CD8-positive, alpha-beta memory T cell (primary cell): ENCODE data around the gene STOM. TPM values are rescaled to one million over a fixed set of nuclear protein-coding genes. Genes with fewer than 3 reads are reported as not detected.
A peak's percentile ranks its signal among the peaks of the same experiment; 100 is the strongest.
"Not testable (repeated sequence)": the region's sequence is repeated elsewhere in the genome, so short reads cannot be mapped to it uniquely, and the experiment has no call there.

ENCODE experiments used
- CTCF ChIA-PET: fragments of 350-600 bp; sonication (Branson Sonifier 250); formaldehyde crosslinking; loops from one replicate; lab custom pipeline; 2021; ENCODE audit warnings: antibody characterized with exemption; lab: Charles Lee
- POLR2A ChIA-PET: fragments of 350-600 bp; sonication (Branson Sonifier 250); formaldehyde crosslinking; loops from one replicate; lab custom pipeline; 2021; ENCODE audit warnings: antibody characterized with exemption; lab: Charles Lee
- DNase-seq, 5 donors: peaks; one replicate each; pipeline versions ENCODE4 v3.0.0 to v3.0.0-alpha.2; 2020 to 2022; ENCODE audit warnings: mixed read lengths in 1 of 5
- H3K27ac ChIP-seq: one replicate; pipeline ENCODE4 v1.7.0; 2013; ENCODE audit warnings: low read depth, mild to moderate bottlenecking, low read length, moderate library complexity
- H3K27me3 ChIP-seq: 2 replicates; pipeline ENCODE4 v1.7.0; 2013; ENCODE audit warnings: low read length, mild to moderate bottlenecking; ENCODE audit not compliant: insufficient read depth, poor library complexity, severe bottlenecking
- H3K36me3 ChIP-seq: 2 replicates; pipeline ENCODE4 v1.7.0; 2013; ENCODE audit warnings: mild to moderate bottlenecking, low read length, moderate library complexity; ENCODE audit not compliant: insufficient read depth
- H3K4me1 ChIP-seq: 2 replicates; pipeline ENCODE4 v1.7.0; 2013; ENCODE audit warnings: mild to moderate bottlenecking, low read length, moderate library complexity; ENCODE audit not compliant: insufficient read depth
- H3K4me3 ChIP-seq: 2 replicates; pipeline ENCODE4 v1.7.0; 2013; ENCODE audit warnings: mild to moderate bottlenecking, low read length
- H3K9me3 ChIP-seq: 2 replicates; pipeline ENCODE4 v1.7.0; 2013; ENCODE audit warnings: mild to moderate bottlenecking, low read length
- H3K27ac Mint-ChIP-seq, 8 donors: one replicate each; pipeline ENCODE4 v1.8.0; 2020 to 2021; ENCODE audit warnings: mixed read lengths in 8 of 8, mild to moderate bottlenecking in 6 of 8, inconsistent platforms in 3 of 8, moderate library complexity in 3 of 8
- H3K27me3 Mint-ChIP-seq, 2 donors: one replicate each; pipeline ENCODE4 v1.8.0; 2020 to 2021; ENCODE audit warnings: mixed read lengths in 2 of 2, mild to moderate bottlenecking in 1 of 2, moderate library complexity in 1 of 2
- H3K36me3 Mint-ChIP-seq, 3 donors: one replicate each; pipeline ENCODE4 v1.8.0; 2020 to 2021; ENCODE audit warnings: mixed read lengths in 3 of 3, inconsistent platforms in 1 of 3, mild to moderate bottlenecking in 1 of 3
- H3K4me1 Mint-ChIP-seq, 3 donors: one replicate each; pipeline ENCODE4 v1.8.0; 2020 to 2021; ENCODE audit warnings: mixed read lengths in 3 of 3, inconsistent platforms in 1 of 3, mild to moderate bottlenecking in 1 of 3
- H3K4me3 Mint-ChIP-seq, 7 donors: one replicate each; pipeline ENCODE4 v1.8.0; 2020 to 2021; ENCODE audit warnings: mixed read lengths in 7 of 7, mild to moderate bottlenecking in 6 of 7, moderate library complexity in 4 of 7, inconsistent platforms in 2 of 7
- H3K9me3 Mint-ChIP-seq, 5 donors: one replicate each; pipeline ENCODE4 v1.8.0; 2020 to 2022; ENCODE audit warnings: mixed read lengths in 5 of 5, mild to moderate bottlenecking in 3 of 5, moderate library complexity in 2 of 5, inconsistent platforms in 1 of 5
- polyA plus RNA-seq: library from polyadenylated mRNA; unstranded; fragments of 300-500 nt; fragmentation: Illumina TruSeq; gene quantifications from one replicate; pipeline ENCODE4 v1.2.3, GENCODE V29; 2021
- total RNA-seq, 2 experiments: library from RNA; stranded (reverse); gene quantifications; one replicate each; pipeline ENCODE4 v1.2.3, GENCODE V29; 2021

Gene STOM
- total and polyA plus RNA-seq, 3 experiments from 2014 or later: 63.0 to 315 (median 67.3) TPM

- H3K4me1 Mint-ChIP-seq: peaks cover 8 to 13% (median 11%) of the 10 kb centered on the region in 3 donors
- H3K9me3 ChIP-seq, H3K27ac ChIP-seq, POLR2A ChIA-PET, H3K9me3 Mint-ChIP-seq, H3K27ac Mint-ChIP-seq, DNase-seq, H3K4me3 ChIP-seq, H3K4me3 Mint-ChIP-seq, H3K36me3 ChIP-seq, H3K27me3 Mint-ChIP-seq, H3K36me3 Mint-ChIP-seq, H3K27me3 ChIP-seq: not testable (repeated sequence)
- peaks cover 11% of the 10 kb centered on the region for H3K4me1 ChIP-seq
- CTCF ChIA-PET: interaction anchor here (0.8 to 15.1 kb wide), 3 partner anchors 19 to 184 kb away, joined by 3 to 212 read pairs (median 6); no protein-coding TSS in a partner anchor
Measured at GRCh38 chr9:121397277-121397676, 27.2 kb upstream of the STOM start.

GRCh38 chr9:121395558-121395957 is 25.5 kb upstream of the STOM start:
- Mint-ChIP-seq H3K27me3 (no peaks in the 10 kb centered on the region), H3K4me1 (peaks cover 8 to 13% (median 11%) of the 10 kb centered on the region in 3 donors), H3K27ac (peak overlapping the region in 1 of 8 donors; percentile 36), H3K9me3 (no peaks in the 10 kb centered on the region), H3K4me3 (no peak overlapping the region), H3K36me3 (peaks cover 0 to 8% (median 0%) of the 10 kb centered on the region in 3 donors)
- no peaks in the 10 kb centered on the region for H3K36me3 ChIP-seq
- peaks cover 11% of the 10 kb centered on the region for H3K4me1 ChIP-seq
- H3K9me3 ChIP-seq: no peaks in the 10 kb centered on the region
- no peak overlapping the region for H3K4me3 ChIP-seq
- no peak for DNase-seq
- CTCF ChIA-PET: interaction anchor here (15.1 kb wide), 1 partner anchor 76 kb away, joined by 212 read pairs; no protein-coding TSS in a partner anchor
- H3K27ac ChIP-seq: no peak overlapping the region
- no peaks in the 10 kb centered on the region for H3K27me3 ChIP-seq
- POLR2A ChIA-PET: no interaction called here

DNA sequence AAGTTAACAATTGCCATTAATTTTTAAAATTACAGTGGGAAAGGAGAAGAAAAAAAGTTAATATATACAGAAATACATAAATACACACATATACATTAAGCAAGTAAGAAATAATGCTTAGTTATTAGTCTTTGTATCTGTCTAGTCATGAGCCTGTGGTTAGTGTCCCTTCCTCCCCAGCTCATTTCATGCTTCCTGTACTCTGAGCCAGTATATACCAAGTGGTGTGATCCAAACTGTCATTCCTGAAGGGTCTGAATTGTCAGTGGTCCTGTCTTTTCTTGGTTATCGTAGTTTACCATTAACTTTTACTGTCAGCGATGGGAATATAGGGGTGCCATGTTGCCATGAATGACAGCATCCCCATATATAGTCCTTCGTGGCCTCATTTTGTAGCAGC is 24.2 kb upstream of the STOM start:
- Histone ChIP-seq H3K9me3 (no peaks in the 10 kb centered on the region), H3K27ac (no peak overlapping the region), H3K4me1 (peaks cover 11% of the 10 kb centered on the region), H3K36me3 (no peaks in the 10 kb centered on the region), H3K27me3 (no peaks in the 10 kb centered on the region), H3K4me3 (no peak overlapping the region)
- POLR2A ChIA-PET: interaction anchor here (0.6 kb wide), 1 partner anchor 1509 kb away, joined by 3 read pairs; no protein-coding TSS in a partner anchor
- no peak overlapping the region for H3K27ac Mint-ChIP-seq
- peaks cover 0 to 8% (median 0%) of the 10 kb centered on the region in 3 donors for H3K36me3 Mint-ChIP-seq
- H3K4me1 Mint-ChIP-seq: peaks cover 8 to 13% (median 8%) of the 10 kb centered on the region in 3 donors
- H3K9me3 Mint-ChIP-seq: no peaks in the 10 kb centered on the region
- no peak overlapping the region for H3K4me3 Mint-ChIP-seq
- CTCF ChIA-PET: interaction anchor here (0.8 to 15.1 kb wide), 3 partner anchors 13 to 75 kb away, joined by 3 to 212 read pairs (median 3); no protein-coding TSS in a partner anchor
- no peaks in the 10 kb centered on the region for H3K27me3 Mint-ChIP-seq
- DNase-seq: no peak

- no peak for DNase-seq
- Histone ChIP-seq H3K4me1 (peaks cover 11% of the 10 kb centered on the region), H3K4me3 (no peak overlapping the region), H3K9me3 (no peaks in the 10 kb centered on the region), H3K27me3 (no peaks in the 10 kb centered on the region), H3K36me3 (no peaks in the 10 kb centered on the region), H3K27ac (no peak overlapping the region)
- H3K36me3 Mint-ChIP-seq: peaks cover 0 to 8% (median 0%) of the 10 kb centered on the region in 3 donors
- CTCF ChIA-PET: interaction anchor here (15.1 kb wide), 1 partner anchor 74 kb away, joined by 212 read pairs; no protein-coding TSS in a partner anchor
- H3K27ac Mint-ChIP-seq: peak overlapping the region in 1 of 8 donors; percentile 17
- H3K27me3 Mint-ChIP-seq: no peaks in the 10 kb centered on the region
- peaks cover 8 to 13% (median 8%) of the 10 kb centered on the region in 3 donors for H3K4me1 Mint-ChIP-seq
- POLR2A ChIA-PET: interaction anchor here (0.5 to 0.7 kb wide), 3 partner anchors 11 to 182 kb away, joined by 3 to 4 read pairs (median 3); no protein-coding TSS in a partner anchor
- H3K4me3 Mint-ChIP-seq: no peak overlapping the region
- H3K9me3 Mint-ChIP-seq: no peaks in the 10 kb centered on the region
Measured at GRCh38 chr9:121393318-121393717, 23.3 kb upstream of the STOM start.

DNA sequence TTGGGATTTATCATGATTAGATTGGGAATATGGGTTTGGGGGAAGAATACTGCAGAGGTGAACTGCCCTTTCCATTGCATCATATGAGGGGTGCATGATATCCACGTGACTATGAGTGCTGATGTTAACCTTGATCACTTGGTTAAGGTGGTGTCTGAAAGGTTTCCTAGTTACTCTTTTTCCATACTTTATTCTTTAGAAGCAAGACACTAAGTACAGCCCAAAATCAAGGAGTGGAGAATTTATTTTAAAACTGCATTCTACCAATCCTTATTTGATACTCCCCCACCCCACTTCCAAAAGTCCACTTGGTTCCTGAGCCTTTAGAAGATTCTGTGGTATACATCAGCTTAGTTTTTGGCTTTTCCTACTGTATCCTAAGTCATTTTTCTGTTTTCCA is 20.3 kb upstream of the STOM start:
- H3K4me3 Mint-ChIP-seq: no peak overlapping the region
- DNase-seq: no peak
- Histone ChIP-seq H3K27ac (no peak overlapping the region), H3K9me3 (no peaks in the 10 kb centered on the region), H3K36me3 (no peaks in the 10 kb centered on the region), H3K27me3 (no peaks in the 10 kb centered on the region), H3K4me3 (no peak overlapping the region), H3K4me1 (peaks cover 11% of the 10 kb centered on the region)
- POLR2A ChIA-PET: no interaction called here
- H3K4me1 Mint-ChIP-seq: peaks cover 8 to 13% (median 8%) of the 10 kb centered on the region in 3 donors
- no peaks in the 10 kb centered on the region for H3K27me3 Mint-ChIP-seq
- H3K36me3 Mint-ChIP-seq: no peaks in the 10 kb centered on the region
- H3K9me3 Mint-ChIP-seq: no peaks in the 10 kb centered on the region
- CTCF ChIA-PET: interaction anchor here (1.3 to 15.1 kb wide), 3 partner anchors 9 to 71 kb away, joined by 3 to 212 read pairs (median 4); no protein-coding TSS in a partner anchor
- no peak overlapping the region for H3K27ac Mint-ChIP-seq

GRCh38 chr9:121388140-121388905 is 18.3 kb upstream of the STOM start:
- no peaks in the 10 kb centered on the region for H3K36me3 Mint-ChIP-seq
- no peak for DNase-seq
- H3K9me3 Mint-ChIP-seq: no peaks in the 10 kb centered on the region
- Histone ChIP-seq H3K4me3 (no peak overlapping the region), H3K4me1 (peaks cover 5% of the 10 kb centered on the region), H3K9me3 (no peaks in the 10 kb centered on the region), H3K27me3 (no peaks in the 10 kb centered on the region), H3K36me3 (no peaks in the 10 kb centered on the region), H3K27ac (no peak overlapping the region)
- ChIA-PET POLR2A (no interaction called here), CTCF (interaction anchor here (1.2 to 2.0 kb wide), 3 partner anchors 11 to 68 kb away, joined by 4 to 6 read pairs (median 6); no protein-coding TSS in a partner anchor)
- H3K27me3 Mint-ChIP-seq: peaks cover 0 to 2% of the 10 kb centered on the region in 2 donors
- H3K27ac Mint-ChIP-seq: no peak overlapping the region
- peaks cover 4 to 5% (median 4%) of the 10 kb centered on the region in 3 donors for H3K4me1 Mint-ChIP-seq
- no peak overlapping the region for H3K4me3 Mint-ChIP-seq

DNA sequence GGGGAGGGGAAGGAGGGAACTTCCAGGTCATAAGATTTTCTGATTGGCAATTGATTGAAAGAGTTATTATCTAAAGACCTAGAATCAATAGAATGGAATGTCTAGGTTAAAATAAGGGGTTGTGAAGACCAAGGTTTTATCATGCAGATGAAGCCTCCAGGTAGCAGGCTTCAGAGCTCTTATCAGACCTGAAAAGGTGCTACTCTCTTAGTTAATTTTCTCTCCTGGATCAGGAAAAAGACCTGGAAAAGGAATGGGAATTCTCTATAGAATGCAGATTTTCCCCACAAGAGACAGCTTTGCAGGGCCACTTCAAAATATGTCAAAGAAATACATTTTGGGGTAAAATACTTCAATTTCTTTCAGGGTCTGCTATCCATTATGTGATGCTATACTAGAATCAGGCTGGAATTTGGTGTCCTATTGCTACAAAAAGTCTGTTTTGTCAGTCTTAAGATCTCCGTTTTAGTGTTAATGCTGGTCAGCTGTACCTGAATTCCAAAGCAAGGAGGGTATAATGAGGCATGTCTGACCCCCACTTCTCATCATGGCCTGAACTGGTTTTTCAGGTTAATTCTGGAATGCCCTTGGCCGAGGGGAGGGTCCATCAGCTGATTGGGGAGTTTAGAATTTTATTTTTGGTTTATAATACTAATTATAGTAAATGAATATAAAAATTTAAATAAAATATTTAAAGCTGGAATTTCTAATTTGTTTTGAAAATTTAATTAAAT is 16.6 kb upstream of the STOM start:
- CTCF ChIA-PET: interaction anchor here (1.0 to 3.6 kb wide), 3 partner anchors 11 to 67 kb away, joined by 6 to 18 read pairs (median 6); no protein-coding TSS in a partner anchor
- no peak for DNase-seq
- Histone ChIP-seq H3K27me3 (no peaks in the 10 kb centered on the region), H3K36me3 (no peaks in the 10 kb centered on the region), H3K4me3 (no peak overlapping the region), H3K9me3 (no peaks in the 10 kb centered on the region), H3K27ac (no peak overlapping the region), H3K4me1 (no peaks in the 10 kb centered on the region)
- peaks cover 0 to 2% of the 10 kb centered on the region in 2 donors for H3K27me3 Mint-ChIP-seq
- H3K4me3 Mint-ChIP-seq: no peak overlapping the region
- no peak overlapping the region for H3K27ac Mint-ChIP-seq
- POLR2A ChIA-PET: no interaction called here
- no peaks in the 10 kb centered on the region for H3K4me1 Mint-ChIP-seq
- no peaks in the 10 kb centered on the region for H3K36me3 Mint-ChIP-seq
- no peaks in the 10 kb centered on the region for H3K9me3 Mint-ChIP-seq
